ENCODE results near the gene TBC1D21.

Gene TBC1D21, protein sequence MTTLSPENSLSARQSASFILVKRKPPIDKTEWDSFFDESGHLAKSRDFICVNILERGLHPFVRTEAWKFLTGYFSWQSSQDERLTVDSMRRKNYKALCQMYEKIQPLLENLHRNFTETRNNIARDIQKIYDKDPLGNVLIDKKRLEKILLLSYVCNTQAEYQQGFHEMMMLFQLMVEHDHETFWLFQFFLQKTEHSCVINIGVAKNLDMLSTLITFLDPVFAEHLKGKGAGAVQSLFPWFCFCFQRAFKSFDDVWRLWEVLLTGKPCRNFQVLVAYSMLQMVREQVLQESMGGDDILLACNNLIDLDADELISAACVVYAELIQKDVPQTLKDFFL

DNA sequence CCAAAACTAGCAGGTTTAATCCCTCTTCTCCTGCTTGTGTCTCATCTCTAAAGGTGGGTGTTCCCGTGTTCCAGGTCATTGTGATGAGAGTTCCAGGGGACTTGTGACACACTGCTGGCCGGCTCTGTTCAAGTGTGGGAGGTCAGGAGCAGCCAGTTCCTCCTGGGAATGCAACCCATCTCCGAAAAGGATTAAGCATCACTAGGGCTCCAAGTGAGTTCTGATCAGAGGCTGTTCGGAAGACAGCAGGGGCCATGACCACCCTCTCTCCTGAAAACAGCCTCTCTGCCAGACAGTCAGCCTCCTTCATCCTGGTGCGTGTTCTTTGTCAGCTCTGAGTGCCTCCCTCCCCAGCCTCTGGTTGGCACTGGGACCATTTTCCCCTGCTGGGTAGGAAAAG, at the start of gene TBC1D21:
Gene TBC1D21, plus strand, starts transcription at position 109 of the 400 bp plus-strand sequence. Its CDS starts 146 bp downstream, at position 255.
- no peak for DNase-seq

DNA sequence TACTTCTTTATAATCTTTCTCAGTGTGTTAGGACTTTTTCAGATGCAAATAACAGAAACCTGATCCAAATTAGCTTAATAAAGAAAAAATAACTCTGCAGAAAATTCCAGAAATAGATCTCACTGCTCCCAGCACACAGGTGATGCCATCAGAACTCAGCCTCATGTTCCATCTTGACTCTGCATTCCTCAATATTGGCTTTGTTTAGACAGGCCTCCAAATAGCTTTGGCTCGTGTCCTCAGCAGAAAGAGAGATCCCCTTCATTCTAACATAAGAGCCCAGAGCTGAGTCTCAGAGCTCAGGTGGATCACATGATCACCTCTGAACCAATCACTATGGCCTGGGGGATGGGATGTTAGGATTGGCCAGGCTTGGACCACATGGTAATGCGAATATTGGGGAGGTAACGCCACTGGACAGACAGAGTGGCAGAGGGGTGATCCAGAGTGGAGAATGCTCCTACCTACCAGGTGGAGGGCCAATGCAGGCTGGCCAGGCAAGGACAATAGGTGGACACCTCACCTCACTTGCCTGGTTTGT, 46.6 kb upstream of the TBC1D21 start:
- no peak for DNase-seq

DNA sequence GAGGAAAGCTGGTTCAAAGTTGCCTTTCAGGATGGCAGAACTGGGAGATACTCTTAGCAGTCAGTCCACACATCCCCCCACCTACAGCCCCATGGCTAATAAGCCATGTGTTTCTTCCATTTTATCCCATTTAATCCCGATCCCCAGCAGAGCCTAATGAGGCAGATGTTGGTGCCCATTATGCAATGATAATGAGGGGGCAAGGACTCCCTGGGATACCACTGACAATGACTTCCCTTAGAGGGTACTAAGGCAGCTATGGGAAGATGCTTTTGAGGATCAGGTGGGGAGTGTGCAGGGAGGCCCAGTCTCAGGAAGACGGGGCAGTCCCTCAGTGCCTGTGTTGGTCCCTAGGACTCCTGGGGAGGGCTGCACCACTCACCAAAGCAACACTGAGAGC, 43.8 kb upstream of the TBC1D21 start:
- DNase-seq: no peak

DNA sequence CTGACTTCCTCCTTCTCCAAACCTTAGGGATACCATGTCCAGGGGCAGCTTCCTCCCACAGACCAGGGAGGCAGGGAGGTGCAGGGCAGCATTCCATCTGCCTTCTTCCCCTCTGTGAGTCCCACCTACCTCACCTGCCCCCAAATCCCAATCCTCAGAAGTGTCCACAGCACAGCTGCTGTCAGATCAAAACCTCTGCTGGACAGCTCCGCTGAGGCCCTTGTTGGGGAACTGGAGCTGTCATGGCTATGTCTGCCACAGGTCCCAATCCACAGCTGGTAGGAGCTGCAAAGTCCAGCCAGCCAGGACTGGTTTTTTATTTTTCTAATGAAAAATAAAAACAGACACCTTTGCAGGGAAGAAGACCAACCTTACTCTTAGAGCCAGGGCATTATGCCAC, 40.7 kb upstream of the TBC1D21 start:
- no peak for DNase-seq

DNA sequence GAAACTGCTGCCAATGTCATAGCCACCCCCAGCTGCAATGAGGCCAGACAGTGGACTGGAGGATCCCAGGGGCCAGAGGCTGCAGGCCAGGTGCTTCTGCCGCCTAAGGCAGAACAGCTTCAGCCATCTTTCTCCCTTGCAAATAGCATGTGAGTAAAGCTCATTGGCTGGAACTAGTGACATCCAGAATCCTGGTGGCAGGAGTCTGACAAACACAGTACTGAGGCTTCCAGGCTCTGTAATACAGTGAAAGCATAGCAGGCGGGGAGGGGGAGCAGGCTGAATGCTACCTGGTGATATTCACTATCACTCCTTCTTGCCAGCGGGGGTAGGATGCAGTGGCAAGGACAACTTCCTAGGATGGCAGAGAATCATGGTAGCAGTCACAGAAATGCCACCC, 36.5 kb upstream of the TBC1D21 start:
- no peak for DNase-seq

DNA sequence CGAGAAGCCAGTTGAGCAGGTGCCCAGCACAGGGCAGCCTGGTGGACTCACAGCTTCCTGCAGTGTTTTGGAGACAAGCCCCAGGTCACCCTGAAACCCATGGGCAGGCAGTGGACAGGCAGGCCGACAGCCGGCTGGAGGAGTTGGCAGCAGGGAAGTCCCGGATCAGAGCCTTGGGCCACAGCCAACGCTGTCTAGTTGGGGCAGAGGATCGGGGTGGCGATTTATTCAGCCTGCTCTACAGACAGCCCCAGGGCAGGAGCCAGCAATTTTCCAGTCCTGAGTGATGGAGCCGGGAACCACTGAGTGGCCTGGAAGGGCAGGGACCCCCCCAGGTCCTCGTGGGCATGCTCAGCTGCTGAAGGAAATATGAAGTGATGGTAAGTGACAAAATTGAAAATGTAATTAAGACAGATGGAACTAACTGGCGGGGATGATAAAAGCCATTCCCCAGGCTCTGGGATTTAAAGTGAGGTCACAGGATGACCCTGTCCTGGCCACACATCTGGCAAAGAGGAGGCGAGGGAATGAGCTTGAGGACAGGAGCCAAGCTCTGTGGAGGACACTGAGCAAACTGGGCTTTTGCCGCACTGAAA, 34.4 kb upstream of the TBC1D21 start:
- no peak for DNase-seq

DNA sequence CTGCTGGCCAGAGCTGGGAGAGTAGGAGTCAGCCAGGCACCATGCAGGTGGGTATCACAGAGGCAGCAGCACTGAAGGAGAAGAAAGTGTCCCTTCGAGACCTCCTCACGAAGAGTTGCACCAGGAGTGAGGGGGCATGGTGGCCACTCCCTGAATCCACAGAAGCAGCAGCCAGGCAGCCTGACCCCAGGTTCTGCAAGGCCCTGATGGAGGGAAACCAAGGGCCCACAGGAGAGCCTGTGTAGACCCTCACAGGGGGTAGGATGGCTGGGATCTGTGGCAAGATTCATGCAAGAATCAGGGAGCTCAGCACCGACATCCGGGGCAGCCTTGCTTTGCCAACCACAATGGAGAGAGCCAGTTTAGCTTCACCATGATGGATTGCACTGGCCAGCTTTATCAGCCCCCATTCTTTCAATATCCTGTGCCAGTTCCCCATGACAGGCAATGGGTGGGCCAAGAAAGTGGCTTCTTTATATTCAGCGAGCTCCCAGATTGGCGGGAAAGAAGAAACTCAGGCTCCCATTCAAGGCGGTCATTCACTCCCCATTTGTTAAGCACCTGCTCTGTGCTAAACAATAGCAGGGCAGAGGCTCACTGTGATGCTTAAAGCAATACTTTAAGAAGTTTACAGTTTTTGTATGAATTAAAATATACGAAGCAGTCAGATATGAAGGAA, 33.5 kb upstream of the TBC1D21 start:
- DNase-seq: no peak

DNA sequence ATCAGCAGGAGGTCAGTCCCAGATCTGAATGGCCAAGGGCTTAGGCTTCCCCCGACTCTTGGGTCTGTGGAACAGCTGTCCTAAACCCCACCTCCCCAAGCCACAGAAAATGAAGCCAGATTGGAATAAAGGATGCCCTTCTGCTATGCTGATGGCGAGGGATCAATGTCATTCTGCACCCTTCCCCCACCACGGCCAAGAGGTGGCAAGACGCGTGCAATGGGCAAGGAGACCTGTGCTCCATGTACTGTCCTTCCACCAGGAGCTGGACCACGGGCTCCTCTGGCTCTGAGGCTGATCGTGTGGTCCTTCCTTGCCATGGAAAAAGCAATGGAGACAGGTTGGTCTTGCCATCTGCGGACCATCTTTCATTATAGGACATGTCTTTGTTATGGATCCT, 32.6 kb upstream of the TBC1D21 start:
- no peak for DNase-seq

DNA sequence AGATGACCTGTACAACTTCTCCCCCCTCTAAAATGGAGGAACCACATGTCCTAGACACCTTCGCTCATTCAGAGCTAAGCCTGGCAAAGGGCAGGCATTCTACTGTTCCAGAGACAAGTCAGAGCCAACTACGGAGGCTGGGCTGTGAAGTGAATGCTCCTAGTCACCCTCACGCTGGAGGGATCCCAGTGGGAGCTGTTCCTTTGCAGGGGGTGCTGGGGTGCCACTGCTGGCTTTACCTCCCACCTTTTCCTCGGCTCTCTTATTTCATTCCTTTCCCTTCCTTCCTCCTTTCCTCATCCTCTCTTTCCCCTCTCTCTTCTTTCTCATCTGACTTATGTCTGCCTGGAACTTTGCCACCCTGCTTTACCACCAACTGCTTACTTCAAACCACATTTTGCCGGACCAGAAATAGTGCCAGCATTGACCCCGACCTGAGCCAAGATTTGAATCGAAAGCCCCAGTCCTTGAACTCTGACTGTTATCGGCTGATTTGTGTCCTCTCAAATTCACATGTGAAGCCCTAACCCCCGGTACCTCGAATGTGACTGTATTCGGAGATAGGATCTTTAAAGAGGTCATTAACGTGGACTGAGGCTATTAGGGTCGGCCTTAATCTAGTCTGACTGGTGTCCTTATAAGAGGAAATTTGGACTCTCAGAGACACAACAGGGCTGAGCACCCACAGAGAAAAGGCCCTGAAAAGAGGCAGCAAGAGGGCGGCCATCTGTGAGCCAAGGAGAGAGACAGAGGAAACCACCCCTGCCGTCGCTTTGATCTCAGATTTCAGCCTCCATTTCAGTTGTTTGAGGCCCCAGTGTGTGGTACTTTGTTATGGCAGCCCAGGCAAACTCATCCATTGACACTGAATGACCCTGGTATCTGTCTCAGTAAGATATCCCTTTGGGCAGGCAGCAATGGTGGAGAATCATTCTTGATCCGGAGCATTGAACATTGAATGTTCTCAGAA, 31.3 kb upstream of the TBC1D21 start:
- no peak for DNase-seq

DNA sequence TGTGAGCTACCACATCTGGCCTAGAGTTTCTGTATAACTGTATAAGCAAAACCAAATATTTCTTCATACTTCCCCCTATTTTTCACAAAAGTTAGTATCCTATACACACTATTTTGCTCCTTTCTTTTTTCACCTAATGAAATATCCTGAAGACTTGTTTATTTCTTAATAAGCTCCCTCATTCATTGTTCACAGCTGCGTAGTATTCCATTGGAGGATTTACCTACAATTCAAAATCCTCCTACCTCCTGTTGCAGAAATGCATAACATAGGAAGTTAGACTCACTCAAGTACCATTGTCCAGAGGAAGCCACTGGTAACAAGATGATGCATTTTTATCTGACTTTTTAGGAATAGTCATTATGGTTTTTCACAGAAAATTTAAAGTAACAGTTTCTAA, 29.6 kb upstream of the TBC1D21 start:
- DNase-seq: no peak

DNA sequence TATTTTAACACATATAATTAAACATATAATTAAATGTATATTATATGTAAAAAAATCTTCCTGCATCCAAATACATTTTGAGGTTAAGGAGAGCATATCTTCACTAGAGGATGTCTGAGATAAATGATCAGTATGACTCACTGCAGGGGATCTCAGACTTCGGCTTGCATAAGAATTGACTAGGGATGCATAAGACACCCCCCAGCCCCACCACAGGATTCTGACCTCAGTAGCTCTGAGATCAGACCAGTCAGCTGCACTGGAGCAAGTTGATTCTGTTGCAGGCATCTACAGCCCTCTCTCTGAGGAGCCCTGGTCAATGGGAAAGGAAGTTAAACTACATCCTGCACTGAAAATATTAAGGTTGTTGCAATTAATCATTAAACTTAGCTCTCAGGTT, 29.0 kb upstream of the TBC1D21 start:
- no peak for DNase-seq

DNA sequence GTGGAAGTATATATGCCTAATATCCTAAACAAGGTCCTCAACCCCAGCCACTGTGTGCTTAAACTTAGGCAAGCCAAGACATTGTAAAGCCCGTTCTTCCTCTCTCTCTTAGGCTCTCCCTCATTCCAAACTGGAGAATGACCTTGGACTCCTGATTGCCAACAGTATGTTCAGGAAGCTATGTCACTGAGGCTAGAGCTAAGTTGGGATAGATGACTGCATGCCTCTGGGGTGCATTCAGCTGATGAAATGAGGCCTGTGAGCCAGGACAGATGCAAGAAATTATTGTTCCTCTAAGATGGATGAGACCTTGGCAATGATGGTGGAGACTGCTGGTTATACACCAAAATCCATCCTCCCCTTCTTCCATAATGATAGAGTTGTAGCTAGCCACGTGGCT, 27.9 kb upstream of the TBC1D21 start:
- no peak for DNase-seq

DNA sequence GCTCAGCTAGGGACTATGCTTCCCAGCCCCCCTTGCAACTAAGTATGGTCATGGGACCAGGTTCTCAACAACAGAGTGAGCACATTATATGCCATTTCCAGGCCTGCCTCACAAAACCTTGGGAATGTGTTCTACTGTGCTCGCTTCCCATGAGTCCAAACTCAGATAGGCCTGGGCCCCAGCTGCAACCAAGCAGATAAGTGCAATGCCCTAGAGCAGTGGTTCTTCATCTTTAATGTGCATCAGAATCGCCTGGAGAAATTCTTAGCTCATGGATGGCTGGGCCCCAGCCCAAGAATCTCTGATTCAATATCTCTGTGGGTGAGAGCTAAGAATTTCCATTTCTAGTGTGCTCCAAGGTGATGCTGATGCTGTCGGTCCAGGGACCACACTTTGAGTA, 27.5 kb upstream of the TBC1D21 start:
- DNase-seq: no peak

DNA sequence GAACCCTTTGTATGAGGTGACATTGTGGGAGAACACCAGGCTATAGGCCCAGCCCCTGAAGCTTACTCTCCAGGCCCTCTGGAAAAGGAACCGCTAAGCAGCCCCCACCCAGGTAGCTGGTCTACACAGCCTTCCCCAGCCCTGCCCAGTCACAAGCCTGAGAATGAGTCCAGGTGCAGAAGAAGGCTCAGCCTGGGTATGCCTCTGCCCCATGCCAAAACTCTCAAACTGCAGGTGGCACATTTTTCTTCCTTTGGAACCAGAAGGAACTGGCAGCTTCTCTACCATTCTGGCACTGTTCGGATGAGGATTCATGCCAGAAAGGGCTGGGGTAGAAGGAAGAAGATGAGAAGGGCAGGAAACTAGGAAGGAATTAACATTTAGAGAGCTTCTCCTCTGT, 23.7 kb upstream of the TBC1D21 start:
- no peak for DNase-seq

DNA sequence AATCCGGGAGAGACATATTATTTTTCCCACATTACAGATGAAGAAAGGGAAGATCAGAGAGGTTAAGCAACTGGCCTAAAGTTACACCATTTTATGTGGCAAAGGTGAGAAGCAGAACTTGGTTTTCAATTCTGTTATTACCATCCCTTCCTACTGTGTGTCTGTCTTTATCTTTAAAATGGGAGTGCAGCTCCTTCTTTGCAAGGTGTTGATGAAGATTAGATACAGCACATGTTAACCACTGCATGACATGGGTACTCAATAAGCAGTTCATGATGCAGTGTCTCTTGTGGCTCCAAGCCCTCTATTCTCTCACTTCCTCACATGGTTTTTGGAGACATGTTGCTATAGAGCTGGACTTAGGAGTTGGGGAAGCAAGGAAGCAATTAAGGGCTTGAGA, 23.1 kb upstream of the TBC1D21 start:
- DNase-seq: no peak

DNA sequence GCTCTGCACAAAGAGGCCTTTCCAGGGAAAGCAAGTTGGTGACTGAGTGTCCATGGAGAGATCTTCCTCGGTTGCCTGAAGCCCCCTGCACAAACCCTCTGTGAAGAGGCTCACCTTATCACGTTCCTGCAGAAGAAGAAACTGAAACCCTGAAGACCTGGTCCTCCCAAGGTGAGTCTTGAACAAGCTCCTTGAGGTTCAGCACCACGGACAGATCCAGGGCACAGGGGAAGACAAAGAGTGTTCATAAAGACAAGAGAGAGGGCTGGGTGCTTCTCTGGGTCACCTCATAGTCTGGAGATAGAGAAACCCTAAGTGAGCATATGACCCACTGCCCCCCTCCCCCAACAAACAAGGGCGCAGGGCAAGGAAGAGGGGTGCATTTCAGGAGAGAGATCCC, 21.7 kb upstream of the TBC1D21 start:
- peak; percentile 6 to 34 for DNase-seq

DNA sequence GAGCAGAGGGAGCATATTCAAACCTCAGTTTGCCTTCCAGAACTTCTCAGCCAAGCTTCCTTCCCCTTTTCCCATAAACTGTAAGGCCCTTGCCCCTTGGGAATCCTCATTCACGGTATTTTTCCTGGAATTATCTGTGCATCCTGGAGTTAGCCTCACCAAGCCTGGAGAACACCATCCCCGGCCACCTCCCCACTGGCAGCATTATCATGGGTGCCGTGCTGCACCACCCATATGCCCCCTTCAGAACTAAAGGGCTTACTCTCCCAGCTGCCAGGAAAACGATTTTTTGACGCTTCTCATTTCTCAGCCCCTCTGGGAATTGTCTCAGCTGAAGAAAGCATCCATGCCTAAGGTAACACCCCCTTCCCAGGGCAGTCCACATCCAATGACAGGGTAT, 20.9 kb upstream of the TBC1D21 start:
- no peak for DNase-seq

DNA sequence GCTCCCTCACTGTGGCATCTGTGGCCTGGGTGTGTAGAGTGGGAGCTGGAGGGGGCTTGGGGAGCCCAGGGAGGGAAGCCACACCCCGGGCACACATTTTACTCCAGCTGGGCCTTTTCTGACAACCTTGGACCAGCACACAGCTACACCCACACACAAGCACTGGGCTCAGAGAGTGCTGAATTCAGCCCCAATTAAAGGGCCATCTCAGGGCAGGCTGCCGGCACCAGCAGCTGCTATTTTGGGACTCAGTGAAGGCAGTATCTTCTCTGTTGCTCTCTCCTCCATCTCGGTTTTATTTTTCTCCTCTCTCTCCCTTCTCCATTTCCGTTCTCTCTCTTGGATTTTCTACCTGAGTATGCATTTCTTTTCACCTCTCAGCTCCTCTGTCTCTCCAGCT, 19.1 kb upstream of the TBC1D21 start:
- DNase-seq: no peak

DNA sequence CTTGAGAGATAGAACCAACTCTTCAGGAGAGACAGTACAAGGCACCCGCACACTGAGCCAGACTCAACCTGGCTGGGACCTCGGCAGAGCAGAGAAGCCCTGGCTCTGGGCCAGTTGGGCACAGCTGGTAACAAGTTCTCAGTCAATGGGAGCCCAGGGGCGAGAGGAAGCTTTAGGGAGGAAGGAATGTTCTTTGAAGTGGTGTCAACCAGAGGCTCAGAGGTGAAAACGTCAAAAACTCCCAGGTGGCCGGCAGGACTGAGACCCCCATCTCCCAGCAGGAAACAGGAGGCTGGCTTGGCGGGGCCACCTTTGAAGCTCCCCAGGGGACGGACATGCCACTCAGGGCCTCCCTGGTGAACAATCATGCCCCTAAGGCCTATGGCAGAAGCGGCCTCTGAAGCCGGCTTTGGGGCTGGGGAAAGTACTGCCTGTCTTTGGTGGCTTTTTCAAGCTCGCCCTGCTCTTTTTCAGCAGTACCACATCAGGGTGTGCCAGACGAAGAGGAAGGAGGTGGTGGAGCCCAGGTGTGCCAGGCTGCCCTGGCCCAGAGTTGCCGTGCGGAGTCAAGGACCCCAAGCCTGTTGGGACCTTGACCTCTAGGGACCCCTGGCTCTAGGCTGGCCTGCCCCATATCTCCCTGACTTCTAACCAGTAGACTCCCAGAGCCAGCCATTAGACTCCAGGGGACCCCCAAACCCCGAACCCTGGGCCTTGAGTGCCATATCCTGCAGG, 16.7 kb upstream of the TBC1D21 start:
- DNase-seq: no peak

DNA sequence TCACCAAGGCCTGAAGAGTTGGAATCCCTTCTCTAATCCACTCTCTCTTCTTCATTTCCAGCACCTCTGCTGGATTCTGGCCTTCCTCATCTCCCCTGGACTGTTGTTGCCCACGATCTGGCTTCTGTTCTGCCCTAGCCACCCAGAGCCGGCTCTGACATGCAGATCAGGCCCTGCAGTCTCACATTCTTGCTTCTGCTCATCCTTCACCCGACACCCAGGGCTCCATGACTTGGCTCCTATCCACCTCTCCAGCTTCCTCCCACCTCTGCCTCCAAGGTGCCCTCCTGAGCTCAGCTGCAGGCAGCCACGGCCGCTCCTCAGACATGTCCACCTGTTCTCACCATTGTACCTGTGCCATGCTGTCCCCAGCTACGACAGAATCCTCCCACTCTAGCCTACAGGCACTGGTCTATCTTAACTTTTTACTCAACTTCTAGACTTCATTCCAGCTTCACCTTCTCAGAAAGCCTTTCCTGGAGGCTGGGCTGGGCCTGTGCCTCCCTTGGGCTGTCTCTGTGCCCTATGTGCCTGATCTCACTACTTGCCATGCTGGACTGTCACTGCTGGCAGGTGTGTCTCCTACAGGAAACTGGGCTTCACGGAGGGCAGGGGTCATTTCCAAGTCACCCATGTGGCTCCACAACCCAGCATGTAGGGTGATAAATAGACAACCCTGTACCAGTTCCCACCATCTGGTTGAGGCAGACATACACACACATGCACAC, 16.0 kb upstream of the TBC1D21 start:
- no peak for DNase-seq

DNA sequence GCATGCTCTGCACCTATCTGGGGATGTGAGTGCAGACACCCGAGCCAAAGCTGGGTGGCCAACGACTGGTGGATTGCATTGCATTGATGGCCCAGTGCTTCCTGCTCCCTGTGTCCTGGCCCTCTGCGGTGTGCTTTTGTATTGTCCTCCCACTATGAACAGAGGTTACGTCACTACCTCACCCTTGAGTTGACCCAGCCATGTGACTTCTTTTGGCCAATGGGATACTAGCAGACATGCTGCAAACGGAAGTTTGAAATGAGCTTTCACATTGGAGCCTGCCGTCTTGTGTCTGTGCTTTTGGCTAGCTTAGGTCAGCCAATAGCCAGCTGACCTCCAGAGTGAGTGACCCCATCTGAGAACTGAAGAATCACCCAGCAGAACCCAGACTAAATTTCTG, 15.3 kb upstream of the TBC1D21 start:
- no peak for DNase-seq

All from stimulated activated CD4-positive, alpha-beta T cell treated with anti-CD3 and anti-CD28 coated beads, Interleukin-4, amount 100 ng/mL, for 4 hours (primary cell).